Measurements from ENCODE around the gene SH3PXD2A.
A peak's percentile ranks its signal among the peaks of the same experiment; 100 is the strongest.
"Not testable (repeated sequence)": the region's sequence is repeated elsewhere in the genome, so short reads cannot be mapped to it uniquely, and the experiment has no call there.

The SH3PXD2A gene

DNA sequence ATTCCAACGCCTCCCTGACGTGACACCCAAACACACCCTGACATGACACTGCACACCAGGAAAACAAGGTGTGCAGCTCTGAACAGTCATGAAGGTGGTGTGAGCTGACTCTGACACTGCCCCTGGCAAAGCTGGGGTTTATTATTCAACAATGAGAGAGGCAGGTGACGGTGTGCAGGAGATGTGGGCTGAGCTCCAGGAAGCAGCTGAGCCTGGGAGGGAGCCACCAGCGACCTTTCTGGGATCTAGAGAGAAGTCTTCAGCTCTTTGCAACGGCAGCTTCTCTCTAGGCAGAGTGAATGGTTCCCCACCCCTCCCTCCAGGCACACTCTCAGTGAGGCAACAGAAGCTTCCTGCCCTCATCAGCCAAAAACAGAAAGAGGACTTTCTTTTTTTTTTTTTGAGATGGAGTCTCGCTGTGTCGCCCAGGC lies 65.6 kb downstream of the SH3PXD2A start:
- DNase-seq: no peak

DNA sequence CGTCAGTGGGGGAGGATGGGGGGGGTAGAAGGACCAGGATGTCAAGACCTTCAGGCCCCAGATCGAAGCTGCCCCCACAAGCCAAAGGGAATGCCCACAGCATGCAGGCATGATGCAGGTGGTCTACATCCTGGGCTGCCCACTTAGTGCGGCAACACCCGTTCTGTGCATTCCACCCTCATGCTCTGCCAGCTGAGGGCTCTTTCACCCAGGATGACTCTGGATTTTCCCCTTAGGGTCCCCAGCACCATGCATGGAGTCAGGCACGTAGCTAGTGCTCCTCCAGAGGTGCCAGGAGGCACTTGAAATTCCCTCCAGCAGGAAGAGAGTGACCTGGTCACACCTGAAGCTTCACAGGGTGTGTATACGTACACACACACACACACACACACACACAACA lies 66.2 kb downstream of the SH3PXD2A start:
- DNase-seq: no peak

DNA sequence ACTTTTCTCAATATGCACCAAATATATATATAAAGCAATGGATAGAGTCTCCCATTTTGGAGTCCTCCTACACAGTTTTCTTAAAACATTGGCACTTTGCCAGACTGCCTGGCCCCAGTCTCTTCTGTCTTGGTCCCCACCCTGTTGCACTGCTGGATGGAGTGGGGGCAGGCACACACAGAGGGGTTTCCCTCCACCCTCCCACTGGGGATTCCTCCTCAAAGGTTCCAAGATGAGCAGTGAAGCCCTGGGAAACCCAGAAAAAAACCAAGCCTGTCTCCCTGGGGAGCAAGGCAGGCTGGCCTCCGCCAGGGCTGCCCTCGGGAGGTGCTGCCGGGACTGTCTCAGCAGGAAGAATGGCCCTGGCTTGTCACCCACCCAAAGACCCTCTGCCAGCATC lies 68.0 kb downstream of the SH3PXD2A start:
- no peak for DNase-seq

DNA sequence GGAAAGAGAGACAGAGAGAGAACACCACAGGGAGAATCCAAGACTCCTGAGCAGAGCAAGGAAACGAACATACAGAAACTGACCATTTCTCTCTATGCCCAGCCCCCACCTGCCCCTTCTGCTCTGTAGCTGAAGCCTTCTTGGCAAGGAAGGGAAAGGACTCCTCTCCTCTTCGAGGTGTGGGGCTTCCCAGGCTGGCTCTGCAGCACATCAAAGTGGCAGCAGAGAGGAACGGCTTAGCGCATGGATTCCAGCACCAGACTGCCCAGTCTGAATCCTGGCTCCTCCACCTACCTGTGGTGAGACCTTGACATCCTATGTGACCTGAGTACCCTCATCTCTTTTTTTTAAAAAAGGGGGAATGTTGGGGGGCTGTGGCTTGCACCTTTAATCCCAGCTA lies 69.4 kb downstream of the SH3PXD2A start:
- DNase-seq: no peak

DNA sequence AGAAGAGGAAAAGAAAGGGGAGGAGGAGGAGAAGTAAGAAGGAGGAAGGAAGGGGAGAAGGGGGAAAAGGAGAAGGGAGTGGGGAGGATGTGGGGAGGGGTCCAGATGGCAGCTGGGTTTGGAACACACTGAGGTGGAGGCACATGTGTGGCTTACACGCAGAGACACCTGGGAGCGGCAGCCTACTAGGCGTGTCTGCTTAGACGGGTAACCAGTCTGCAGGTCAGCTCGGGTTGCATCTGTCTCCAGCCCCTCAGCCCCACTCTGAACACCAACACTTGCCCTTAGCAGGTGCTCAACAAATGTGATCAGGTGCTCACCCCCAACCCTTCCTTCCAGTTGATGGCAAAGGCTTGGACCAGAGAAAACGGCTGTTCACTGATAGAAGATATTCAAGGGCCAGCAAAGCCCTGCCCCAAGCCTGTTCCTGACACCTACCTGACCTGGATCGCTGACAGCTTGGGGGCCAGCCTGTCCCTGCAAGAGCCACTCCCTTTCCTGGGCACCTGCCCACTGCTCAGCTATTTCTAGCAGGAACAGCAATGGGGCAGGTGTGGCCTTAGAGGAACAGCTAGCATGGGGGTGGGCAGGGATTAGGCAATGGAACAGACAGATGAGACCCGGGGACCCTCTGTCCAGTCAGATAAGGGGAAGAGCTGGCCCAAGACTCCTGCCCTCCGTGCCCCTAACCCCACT lies 70.5 kb downstream of the SH3PXD2A start:
- DNase-seq: no peak

DNA sequence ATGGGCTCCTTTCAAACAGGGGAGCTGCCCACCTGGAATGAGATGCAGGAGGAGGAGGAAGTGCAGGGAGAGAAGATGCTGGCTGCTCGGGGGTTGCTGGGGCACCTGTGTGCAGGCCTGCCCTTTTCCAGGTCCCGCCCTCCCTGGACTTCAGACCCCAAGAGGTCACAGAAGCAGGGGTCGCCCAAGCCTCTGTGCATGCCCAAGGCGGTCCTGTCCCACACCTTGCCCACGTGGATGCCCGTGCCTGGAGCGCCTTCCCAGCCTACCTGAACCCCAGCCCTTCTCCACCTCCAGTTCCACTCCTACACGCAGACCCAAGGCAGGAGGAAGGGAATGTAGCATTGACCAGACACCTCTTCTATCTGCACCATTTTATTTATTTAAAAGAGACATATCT lies 71.3 kb downstream of the SH3PXD2A start:
- no peak for DNase-seq

DNA sequence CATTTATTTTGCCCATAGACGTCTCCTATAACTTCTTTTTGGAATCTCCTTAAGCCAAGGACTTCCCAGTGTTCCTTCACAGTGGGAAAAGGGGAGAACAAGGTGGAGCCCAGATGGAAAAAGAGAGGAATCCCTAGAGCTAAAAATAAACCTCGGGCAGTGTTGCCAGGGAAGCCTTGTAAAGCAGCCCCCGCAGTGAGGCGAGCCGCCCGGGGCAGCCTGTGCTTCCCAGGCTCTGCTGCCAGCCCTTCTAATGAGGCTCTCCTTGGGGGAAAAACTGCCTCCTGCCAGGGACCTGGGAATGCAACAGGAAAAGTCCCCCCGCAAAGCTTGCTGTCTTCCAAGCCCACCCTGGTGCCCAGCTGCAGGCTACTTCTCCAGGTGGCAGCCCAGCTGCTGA lies 71.7 kb downstream of the SH3PXD2A start:
- DNase-seq: no peak

DNA sequence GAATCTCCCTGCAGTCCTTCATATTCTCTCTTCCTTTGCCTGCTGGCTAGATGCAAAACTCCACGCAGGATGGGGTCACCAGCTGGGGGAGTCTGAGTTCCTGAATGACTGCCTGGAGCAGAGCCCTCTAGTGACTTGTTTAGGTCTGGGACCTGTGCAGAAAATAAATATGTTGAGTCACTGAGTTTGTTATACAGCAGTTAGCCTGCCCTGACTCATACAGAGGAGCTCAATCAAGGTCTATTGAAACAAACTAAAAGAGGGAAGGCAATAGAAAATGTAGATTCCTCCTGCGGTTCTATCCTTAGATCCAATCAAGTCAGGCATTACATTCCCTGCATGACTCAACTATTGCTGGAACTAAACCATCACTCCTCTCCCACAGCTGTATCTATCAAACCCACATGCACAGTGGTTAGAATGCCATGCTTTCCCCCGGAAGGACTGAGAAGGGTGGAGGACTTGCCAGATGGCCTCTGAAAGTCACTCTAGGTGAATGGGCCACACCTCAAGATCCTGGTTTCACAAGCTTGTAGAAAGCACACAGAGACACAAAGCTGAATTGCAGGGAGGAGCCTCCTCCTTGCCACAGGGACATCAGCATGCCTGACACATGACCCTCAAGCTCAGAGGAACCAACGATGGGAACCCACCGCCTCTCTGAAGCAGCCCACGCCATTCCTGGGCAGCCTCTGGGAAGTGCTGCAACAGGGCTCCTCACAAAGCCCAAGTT lies 73.9 kb downstream of the SH3PXD2A start:
- DNase-seq: no peak

DNA sequence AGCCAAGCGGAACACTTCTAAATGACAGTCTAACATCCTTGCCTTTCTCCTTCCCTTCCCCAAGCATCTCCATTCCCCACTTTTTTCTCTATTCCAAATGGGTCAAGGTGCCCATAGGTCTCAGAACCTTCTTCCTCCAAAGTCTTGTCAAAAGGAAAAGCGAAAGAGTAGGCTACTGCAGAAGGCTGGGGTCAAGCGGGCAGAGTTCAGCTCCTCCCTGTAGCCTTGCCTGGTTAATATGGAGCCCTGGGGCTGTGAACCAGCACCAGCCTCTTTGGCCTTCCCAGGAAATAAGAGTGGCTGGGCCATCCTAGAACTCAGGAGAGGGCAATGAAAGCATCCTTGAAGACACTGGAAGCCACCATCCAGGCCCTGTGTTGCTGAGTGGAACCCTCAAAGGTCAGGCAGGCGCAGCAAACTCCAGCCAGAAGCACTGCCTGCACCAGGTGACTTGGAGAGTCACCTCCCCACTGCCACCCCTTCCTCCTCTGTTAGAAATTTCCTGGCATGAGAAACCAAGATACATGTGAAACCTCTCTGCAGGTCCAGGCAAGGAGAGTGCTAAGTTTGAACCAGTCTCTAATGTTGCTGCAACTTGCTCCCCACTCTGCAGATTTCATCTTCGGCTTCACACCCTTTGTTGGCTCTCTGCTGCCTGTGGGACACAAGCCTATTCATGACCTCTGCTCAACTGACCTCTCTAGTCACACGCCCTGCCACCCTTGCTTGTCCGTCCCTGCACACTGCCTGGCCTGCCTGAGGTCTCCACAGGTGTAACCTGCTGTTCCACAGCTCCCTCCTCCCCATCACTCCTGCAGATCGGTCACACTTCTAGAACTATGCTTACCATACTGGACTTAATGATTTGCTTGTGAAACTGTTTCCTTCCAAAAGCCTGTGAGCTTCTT lies 74.9 kb downstream of the SH3PXD2A start:
- no peak for DNase-seq

DNA sequence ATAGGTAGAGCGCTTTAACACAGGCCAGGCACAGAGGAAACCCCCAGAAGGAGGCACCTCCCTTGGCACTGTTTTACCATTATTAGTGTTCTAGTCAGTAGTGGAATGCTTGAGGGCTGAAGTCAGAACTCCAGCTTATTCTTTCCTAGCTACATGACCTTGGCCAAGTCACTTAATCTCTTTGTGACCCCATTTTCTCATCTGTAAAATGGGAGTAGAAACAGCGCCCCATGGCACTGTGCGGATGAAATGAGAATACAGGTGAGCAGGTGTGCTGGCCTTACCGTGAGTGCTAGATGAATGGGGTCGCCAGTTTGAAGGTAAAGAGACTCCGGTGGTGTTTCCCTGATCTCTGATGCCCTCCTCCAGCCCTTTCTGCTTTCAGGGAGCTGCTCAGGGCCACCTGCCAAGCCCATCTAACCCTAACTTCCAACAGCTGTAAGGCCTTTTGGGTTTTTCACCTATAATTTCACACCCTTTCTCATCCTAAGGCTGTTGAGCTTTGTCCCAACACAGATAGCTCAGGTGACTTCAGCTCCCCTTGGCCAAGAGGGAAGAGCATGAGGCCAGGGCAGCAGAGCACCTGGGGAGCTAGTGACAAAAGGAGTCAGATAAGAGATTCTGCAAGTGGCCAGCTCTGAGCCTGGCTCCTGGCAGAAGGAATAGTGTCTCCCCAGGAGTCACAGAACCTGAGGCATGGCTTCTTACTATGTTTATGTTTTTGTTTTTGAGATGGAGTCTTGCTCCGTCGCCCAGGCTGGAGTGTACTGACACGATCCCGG lies 76.8 kb downstream of the SH3PXD2A start:
- DNase-seq: no peak

DNA sequence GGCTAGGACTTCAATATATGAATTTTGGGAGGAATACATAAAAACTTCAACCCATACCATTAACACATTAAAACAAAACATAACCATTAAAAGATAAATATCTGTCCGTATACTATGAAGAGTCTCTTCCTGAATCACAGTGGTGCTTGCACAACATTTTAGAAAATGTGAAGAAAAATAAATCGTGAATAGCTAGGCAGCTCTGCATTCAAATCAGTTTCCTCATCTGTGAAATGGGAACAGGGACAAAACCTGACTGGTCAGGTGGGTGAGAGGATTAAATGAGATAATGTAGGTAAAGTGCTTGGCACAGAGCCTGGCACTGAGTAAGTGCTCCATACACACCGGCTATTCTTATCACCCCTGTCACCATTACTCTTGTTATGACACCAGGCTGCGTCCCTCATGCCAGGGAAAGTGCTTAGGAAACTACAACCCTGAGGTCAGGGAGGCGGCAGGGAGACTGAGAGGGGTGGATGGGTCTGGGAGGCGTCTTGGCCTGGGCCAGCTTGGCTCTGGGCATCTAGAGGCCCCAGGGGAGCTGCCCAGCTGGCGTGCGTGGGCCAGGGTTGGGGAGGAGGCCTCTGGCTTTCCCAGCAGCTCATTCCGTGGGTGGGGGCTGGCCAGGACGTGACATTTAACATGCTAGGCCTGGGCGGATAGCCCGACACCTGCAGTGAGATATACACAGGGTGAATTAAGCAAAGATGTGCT lies 78.3 kb downstream of the SH3PXD2A start:
- DNase-seq: no peak

DNA sequence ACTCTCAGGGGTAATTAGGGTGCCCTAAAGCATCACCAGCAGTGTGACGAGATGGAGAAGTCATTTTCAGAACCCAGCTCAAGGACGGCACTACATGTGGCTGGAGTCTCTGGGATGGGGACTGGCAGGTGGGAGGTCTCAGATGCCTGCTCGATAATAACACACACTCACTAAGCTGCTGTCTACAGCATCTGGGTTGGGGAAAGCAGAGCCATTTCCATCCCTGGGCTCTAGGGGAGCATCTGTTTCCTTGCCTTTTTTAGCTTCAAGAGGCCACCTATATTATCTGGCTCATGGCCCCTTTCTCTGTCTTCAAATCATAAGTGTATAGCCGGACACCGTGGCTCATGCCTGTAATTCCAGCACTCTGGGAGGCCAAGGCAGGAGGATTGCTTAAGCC lies 79.6 kb downstream of the SH3PXD2A start:
- DNase-seq: no peak

DNA sequence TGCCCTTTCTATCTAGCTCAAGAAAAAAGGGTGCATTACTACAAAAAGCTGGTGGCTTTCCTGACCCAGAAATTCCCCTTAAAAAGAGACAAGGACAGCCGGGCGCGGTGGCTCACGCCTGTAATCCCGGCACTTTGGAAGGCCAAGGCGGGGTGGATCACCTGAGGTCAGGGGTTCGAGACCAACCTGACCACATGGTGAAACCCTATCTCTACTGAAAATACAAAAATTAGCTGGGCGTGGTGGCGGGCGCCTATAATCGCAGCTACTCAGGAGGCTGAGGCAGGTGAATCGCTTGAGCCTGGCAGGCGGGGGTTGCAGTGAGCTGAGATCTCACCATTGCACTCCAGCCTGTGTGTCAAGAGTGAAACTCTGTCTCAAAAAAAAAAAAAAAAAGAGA lies 82.5 kb downstream of the SH3PXD2A start:
- DNase-seq: not testable (repeated sequence)

DNA sequence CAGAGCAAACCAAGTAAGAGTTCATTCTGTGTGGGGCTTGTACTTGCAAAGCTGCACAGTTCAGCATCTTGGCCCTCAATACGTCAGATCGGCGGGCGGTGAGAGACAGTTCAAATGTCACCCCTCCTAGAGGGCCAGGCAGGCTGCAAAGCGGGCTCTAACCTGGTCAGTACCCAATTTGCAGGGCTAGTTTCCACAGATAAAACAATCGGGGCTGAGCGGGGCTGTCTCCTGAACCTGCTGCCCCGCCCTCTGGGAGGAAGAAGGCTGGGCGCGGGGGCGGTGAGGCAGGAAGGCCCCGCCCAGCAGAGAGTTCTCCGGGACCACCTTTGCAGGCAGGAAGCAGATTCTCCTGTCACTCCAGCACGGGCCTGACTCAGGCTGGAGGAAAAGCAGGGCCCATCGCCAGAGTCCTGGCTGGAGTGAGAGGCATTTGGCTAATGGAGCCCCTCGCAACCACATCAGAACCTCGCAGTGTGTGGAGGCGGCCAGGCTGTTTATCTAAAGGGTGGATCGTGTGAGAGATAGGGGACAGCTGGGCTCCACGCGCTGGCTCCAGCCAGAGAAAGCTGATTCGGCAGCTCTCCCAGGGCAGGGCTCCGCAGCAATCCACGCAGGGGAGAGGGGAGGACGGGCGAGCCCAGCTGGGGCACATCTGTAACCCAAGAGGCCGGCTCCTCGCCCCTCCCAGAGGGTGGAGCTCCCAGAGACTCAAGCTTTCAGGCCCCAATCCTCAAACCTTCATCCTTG lies 83.1 kb downstream of the SH3PXD2A start:
- DNase-seq: peak; percentile 56

DNA sequence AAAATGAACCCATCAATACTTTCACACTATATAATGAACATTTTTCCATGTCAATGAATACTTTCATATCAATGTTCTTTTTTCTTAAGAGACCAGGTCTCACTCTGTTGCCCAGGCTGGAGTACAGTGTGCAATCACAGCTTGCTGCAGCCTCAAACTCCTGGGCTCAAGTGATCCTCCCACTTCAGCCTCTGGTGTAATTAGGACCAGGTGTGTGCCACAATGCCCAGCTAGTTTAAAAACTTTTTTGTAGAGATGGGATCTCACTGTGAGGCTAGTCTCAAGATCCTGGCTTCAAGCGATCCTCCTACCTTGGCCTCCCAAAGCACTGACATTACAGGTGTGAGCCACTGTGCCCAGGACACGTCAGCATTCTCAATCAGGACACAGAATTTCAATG lies 85.2 kb downstream of the SH3PXD2A start:
- no peak for DNase-seq

DNA sequence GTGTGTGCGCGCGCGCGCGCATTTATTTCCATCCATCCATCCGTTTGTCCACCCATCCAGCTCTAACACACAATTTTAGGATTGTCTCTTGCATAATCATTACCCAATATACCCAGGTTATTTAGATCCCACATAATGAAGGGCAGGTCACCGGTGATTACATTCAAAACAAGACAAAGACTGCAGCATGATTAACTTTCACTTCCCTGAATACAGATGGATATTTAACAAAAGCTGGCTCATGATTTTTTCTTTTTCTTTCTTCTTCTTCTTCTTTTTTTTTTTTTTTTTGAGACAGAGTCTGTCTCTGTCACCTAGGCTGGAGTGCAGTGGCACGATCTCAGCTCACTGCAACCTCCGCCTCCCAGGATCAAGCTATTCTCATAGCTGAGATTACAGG lies 86.2 kb downstream of the SH3PXD2A start:
- DNase-seq: no peak

DNA sequence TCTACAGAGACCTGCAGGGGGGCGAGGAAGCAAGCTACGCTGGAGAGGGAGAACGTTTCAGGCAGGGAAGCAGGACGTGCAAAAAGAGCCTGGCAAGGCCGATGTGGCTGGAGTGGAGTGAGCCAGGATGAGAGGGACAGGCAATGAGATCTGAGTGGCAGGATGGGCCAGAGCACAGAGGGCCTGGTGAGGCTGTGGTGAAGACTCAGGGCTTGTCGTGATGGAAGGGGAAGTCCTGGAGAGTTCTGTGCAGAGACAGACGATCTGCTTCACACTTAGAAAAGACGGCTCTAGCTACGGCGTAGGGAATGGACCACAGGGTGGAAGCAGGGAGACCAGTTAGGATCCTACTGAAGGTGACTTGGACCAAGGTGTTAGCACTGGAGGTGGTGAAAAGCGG lies 87.0 kb downstream of the SH3PXD2A start:
- DNase-seq: no peak

DNA sequence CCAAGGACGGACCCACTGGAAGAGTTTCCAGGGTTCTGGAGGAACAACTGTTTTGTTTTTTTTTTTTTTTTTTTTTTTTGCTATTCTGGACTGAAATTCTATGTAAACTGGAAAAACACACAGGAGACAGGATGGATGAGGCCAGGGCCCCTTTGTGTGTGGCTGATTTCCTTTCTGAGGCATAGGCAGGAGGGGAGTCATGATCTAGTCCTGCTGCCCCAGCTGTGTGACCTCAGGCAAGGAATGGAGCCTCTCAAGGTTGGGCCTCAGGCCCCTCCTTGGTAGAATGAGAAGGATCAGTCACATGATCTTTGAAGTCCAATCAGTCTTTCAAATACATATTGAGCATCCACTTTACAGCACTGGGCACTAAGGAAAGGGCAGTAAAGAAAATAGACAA lies 87.6 kb downstream of the SH3PXD2A start:
- no peak for DNase-seq

DNA sequence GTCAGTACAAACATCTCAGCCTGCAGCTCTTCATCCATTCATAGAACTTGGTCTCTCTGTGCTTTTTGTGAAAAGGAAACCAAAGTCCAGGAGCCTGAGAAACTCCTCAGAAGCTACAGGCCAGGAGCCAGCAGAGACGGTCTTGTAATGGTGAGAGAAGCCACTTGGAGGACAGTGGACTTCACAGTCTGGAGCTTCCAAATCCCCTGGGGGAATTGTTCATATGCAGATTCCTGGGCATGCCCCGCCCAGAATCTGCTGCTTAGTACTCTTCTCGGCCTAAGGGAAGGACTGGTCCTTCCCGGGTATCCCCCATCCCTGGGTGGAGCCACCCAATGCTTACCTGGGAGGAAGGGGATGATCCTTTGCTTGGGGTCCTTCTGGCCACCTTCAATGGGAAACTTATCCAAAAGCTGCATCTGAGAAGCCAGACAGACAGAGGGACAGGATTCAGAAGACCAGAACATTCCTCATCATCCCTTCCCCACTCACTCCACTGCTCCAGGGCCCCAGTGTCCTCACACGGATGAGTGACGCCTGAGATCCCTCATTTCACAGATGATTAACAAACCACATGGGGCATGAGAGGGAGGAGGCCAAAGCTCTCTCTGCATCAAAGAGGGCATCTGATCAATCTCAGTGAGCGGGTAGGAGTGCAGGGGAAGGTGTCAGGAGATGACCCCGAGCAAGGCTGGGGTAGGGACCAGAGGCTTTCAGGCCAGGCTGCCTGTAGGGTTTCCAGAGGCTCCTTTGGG lies 88.4 kb downstream of the SH3PXD2A start:
- no peak for DNase-seq

DNA sequence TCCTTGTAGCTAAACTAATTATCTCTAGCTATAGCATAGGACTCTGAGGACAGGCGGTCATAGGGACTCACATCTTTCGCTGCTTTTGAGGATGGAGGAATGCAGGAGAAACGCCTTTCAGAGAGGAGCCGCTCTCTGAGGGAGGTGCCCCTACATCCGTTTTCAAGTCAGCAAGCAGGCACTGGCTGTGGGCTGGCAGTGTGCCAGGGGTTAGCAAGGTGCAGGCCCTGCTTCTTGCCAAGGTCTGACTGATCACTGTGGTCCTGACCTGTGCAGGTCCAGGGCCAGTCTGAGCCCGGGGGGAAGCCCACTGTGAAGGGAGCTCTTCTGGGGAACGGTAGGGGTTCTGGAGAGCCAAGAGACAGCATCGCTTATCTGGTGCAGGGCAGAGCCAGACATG lies 89.4 kb downstream of the SH3PXD2A start:
- DNase-seq: peak; percentile 61

DNA sequence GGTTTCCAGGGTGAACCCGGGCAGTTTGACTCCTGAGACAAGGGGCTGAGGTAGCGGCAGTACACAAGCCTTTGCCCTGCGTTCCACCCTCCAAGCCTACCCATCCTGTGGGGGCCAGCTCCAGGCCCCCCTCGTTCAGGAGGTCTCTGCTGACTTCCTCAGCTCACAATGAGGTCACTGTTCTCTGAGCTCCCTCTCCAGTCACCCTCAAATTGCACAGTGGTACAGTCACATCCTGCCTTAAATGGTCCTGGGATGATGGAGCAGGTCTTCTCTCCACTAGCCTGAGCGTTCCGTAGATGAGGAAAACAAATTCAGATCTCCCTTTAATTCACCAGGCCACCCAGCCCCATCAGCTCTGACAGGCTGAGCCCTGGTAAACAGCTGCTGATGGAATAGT lies 90.2 kb downstream of the SH3PXD2A start:
- no peak for DNase-seq
